OCI-LY1 (cell line): Measurements from ENCODE around the gene OPHN1.

Source experiments
- H2AFZ ChIP-seq: fragments of 200-600 bp; sonication (generic), shearing (Covaris generic); 2 replicates; pipeline ENCODE4 v1.6.0; 2014; ENCODE audit warnings: antibody characterized with exemption, mild to moderate bottlenecking, low read length
- H3F3A ChIP-seq: fragments of 200-600 bp; sonication (generic), shearing (Covaris generic); 2 replicates; pipeline ENCODE4 v1.6.0; 2014; ENCODE audit warnings: mild to moderate bottlenecking, antibody characterized with exemption, low read length, moderate library complexity; ENCODE audit not compliant: insufficient read depth
- H3K27ac ChIP-seq: fragments of 200-600 bp; sonication (generic); 2 replicates; pipeline ENCODE4 v1.5.1; 2014; ENCODE audit warnings: low read length, mixed run types, mild to moderate bottlenecking, low read depth; ENCODE audit not compliant: poor library complexity, severe bottlenecking
- H3K27me3 ChIP-seq: fragments of 200-600 bp; sonication (generic); 2 replicates; pipeline ENCODE4 v1.6.0; 2014; ENCODE audit warnings: antibody characterized with exemption, mild to moderate bottlenecking, low read length, moderate library complexity; ENCODE audit not compliant: insufficient read depth
- H3K36me3 ChIP-seq: fragments of 200-600 bp; sonication (generic); 2 replicates; pipeline ENCODE4 v1.6.1; 2014; ENCODE audit warnings: mild to moderate bottlenecking, antibody characterized with exemption, low read length, moderate library complexity, mixed read lengths; ENCODE audit not compliant: insufficient read depth
- H3K4me1 ChIP-seq: fragments of 200-600 bp; sonication (generic); 2 replicates; pipeline ENCODE4 v1.5.1; 2014; ENCODE audit warnings: mild to moderate bottlenecking, low read length, moderate library complexity; ENCODE audit not compliant: insufficient read depth, severe bottlenecking
- H3K4me2 ChIP-seq: fragments of 200-600 bp; sonication (generic), shearing (Covaris generic); 2 replicates; pipeline ENCODE4 v1.6.1; 2014; ENCODE audit warnings: low read length
- H3K4me3 ChIP-seq: fragments of 200-600 bp; sonication (generic); 2 replicates; pipeline ENCODE4 v1.5.1; 2014; ENCODE audit warnings: low read length, low read depth, mild to moderate bottlenecking, mixed read lengths; ENCODE audit not compliant: poor library complexity, severe bottlenecking
- H3K79me2 ChIP-seq: fragments of 200-600 bp; shearing (Covaris generic); 2 replicates; pipeline ENCODE4 v1.6.1; 2016; ENCODE audit warnings: mixed run types, low read length, mixed read lengths; ENCODE audit not compliant: insufficient read depth
- H3K9ac ChIP-seq: fragments of 200-600 bp; sonication (generic), shearing (Covaris generic); 2 replicates; pipeline ENCODE4 v1.6.1; 2014; ENCODE audit warnings: mild to moderate bottlenecking, low read length, mixed read lengths
- H3K9me2 ChIP-seq: fragments of 200-600 bp; sonication (generic), shearing (Covaris generic); 2 replicates; pipeline ENCODE4 v1.6.1; 2014; ENCODE audit warnings: low read depth, mild to moderate bottlenecking, low read length, mixed read lengths
- H3K9me3 ChIP-seq: fragments of 200-600 bp; shearing (Covaris generic); 2 replicates; pipeline ENCODE4 v1.6.1; 2014; ENCODE audit warnings: low read length, mixed read lengths
- H4K20me1 ChIP-seq: fragments of 200-600 bp; sonication (generic), shearing (Covaris generic); 2 replicates; pipeline ENCODE4 v1.6.0; 2016; ENCODE audit warnings: mild to moderate bottlenecking, low read length; ENCODE audit not compliant: insufficient read depth
- CTCF ChIP-seq: fragments of 200-600 bp; sonication (generic), shearing (Covaris generic); IDR thresholded peaks from 2 replicates; pipeline ENCODE4 v1.5.1; 2017; ENCODE audit warnings: mild to moderate bottlenecking, antibody characterized with exemption, low read length, moderate library complexity, mixed read lengths
- EZH2 ChIP-seq: fragments of 200-600 bp; sonication (generic), shearing (Covaris generic); IDR thresholded peaks from 2 replicates; pipeline ENCODE4 v1.8.0; 2017; ENCODE audit warnings: borderline replicate concordance, mixed run types, mild to moderate bottlenecking, antibody characterized with exemption, low read length, moderate library complexity, mixed read lengths

OPHN1 gene

GRCh38 chrX:68422478-68422877 lies 10.8 kb downstream of the OPHN1 start:
- TF ChIP-seq EZH2 (no peak), CTCF (no peak)
- Histone ChIP-seq H2AFZ (no peak overlapping the region), H3K27ac (no peak overlapping the region), H3K4me3 (no peak overlapping the region), H3K4me1 (no peaks in the 10 kb centered on the region), H3K27me3 (no peaks in the 10 kb centered on the region), H3K4me2 (no peak overlapping the region), H3K9ac (no peak overlapping the region), H3K9me3 (no peaks in the 10 kb centered on the region), H4K20me1 (no peaks in the 10 kb centered on the region), H3K79me2 (no peaks in the 10 kb centered on the region), H3K36me3 (no peaks in the 10 kb centered on the region), H3K9me2 (no peaks in the 10 kb centered on the region), H3F3A (no peaks in the 10 kb centered on the region)

- H3F3A ChIP-seq = no peaks in the 10 kb centered on the region
- H3K9me2 ChIP-seq = no peaks in the 10 kb centered on the region
- no peaks in the 10 kb centered on the region for H3K79me2 ChIP-seq
- H2AFZ ChIP-seq = no peak overlapping the region
- H3K36me3 ChIP-seq = no peaks in the 10 kb centered on the region
- no peaks in the 10 kb centered on the region for H3K27me3 ChIP-seq
- no peak for TF ChIP-seq CTCF
- no peak for TF ChIP-seq EZH2
- H3K9me3 ChIP-seq = no peaks in the 10 kb centered on the region
- no peak overlapping the region for H3K9ac ChIP-seq
- no peaks in the 10 kb centered on the region for H3K4me1 ChIP-seq
- no peak overlapping the region for H3K4me2 ChIP-seq
- H3K4me3 ChIP-seq = no peak overlapping the region
- no peaks in the 10 kb centered on the region for H4K20me1 ChIP-seq
- no peak overlapping the region for H3K27ac ChIP-seq
Measured at GRCh38 chrX:68421636-68422035, 11.7 kb downstream of the OPHN1 start.

GRCh38 chrX:68420559-68420958 lies 12.7 kb downstream of the OPHN1 start:
- H3K4me1 ChIP-seq = no peaks in the 10 kb centered on the region
- H3K79me2 ChIP-seq = no peaks in the 10 kb centered on the region
- H3K36me3 ChIP-seq = no peaks in the 10 kb centered on the region
- H4K20me1 ChIP-seq = no peaks in the 10 kb centered on the region
- H3K9me2 ChIP-seq = no peaks in the 10 kb centered on the region
- no peak overlapping the region for H3K4me2 ChIP-seq
- TF ChIP-seq CTCF = no peak
- TF ChIP-seq EZH2 = no peak
- H3F3A ChIP-seq = no peaks in the 10 kb centered on the region
- no peak overlapping the region for H3K9ac ChIP-seq
- no peak overlapping the region for H3K27ac ChIP-seq
- no peaks in the 10 kb centered on the region for H3K27me3 ChIP-seq
- no peak overlapping the region for H2AFZ ChIP-seq
- no peak overlapping the region for H3K4me3 ChIP-seq
- H3K9me3 ChIP-seq = no peaks in the 10 kb centered on the region
